GM19239 (cell line): ENCODE measurements around the gene TACC2.

ENCODE experiments used
- DNase-seq: peaks from one replicate; pipeline ENCODE4 v3.0.0; 2011; ENCODE audit warnings: low spot score; ENCODE audit not compliant: insufficient read length
- FAIRE-seq: peaks from 2 replicates; lab custom pipeline; 2011; peaks lifted over from hg19 to GRCh38; lab: Jason Lieb, UNC

TACC2 gene

DNA sequence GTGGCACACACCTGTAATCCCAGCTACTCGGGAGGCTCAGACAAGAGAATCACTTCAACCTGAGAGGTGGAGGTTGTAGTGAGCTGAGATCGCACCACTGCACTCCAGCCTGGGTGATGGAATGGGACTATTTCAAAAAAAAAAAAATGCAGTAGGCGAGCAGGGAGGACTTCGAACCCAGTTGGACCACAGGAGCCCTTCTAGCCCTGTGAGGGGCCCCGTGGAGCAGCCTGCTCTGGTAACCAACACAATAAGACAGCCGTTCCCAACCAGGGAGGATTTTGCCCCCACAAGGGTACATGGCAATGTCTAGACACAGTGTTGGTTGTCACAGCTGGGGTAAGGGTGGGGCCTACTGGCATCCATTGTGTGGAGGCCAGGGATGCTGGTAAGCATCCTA is 218.2 kb downstream of the TACC2 start:
- DNase-seq = no peak

DNA sequence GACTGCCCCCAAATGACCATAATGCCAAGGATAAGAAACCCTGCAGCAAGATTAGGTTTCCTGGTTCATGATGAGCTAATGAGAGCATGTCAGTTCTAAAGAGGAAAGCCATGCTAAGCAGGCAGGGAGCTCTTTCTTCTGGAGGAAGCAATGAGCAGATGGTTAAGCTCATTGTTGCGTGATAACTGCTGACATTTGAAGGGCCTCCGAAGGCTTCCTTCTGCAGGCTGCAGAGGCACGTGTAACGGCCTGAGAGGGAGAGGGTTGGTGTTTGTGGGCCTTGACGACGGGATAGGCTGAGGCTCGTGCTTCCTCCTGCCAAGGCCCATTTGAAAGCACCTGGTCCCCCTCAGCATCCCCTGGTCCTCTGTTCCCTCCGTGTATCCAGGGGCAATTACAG is 218.6 kb downstream of the TACC2 start:
- FAIRE-seq (no peak), DNase-seq (no peak)

More for the DNA sequence above, 218.2 kb downstream of the TACC2 start:
- no peak for FAIRE-seq

DNA sequence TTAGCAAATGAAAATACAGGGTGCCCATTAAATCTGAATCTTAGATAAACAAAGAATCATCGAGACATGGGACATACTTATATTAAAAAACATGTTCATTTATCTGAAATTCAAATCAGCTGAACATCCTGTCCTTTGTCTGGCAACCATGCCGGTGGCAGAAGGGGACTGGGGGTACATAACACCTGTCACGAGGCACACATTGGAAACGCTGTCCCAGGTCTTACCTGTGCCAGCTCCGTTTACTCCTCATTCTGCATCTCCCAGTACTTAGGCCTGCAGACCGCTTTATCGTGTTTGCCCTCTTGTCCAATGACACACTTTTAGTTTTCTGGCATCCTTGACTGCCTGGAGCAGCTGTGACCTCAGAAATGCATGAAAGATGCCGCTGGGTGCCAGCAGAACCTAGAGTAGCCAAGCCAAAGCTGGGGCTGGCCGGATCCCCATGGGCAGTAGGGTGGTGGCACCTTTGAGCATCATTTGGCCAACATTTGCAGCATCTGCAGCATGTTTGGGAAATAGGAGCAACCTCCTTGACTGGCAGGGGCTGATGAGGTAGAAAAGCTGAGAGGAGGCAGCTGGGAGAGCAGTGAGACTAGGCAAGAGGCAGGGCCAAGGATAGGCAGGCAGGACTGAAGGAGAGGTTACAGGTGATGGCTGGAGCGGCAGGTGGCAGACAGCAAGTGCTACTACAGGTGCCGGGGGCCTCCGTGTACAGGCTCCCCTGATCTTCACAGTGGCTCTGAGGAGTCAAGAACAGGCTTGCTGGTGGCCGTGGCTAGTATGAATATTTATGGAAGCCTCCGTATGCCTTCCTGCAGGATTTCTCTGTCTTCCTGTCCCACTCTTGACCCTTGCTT is 219.8 kb downstream of the TACC2 start:
- no peak for DNase-seq
- no peak for FAIRE-seq

DNA sequence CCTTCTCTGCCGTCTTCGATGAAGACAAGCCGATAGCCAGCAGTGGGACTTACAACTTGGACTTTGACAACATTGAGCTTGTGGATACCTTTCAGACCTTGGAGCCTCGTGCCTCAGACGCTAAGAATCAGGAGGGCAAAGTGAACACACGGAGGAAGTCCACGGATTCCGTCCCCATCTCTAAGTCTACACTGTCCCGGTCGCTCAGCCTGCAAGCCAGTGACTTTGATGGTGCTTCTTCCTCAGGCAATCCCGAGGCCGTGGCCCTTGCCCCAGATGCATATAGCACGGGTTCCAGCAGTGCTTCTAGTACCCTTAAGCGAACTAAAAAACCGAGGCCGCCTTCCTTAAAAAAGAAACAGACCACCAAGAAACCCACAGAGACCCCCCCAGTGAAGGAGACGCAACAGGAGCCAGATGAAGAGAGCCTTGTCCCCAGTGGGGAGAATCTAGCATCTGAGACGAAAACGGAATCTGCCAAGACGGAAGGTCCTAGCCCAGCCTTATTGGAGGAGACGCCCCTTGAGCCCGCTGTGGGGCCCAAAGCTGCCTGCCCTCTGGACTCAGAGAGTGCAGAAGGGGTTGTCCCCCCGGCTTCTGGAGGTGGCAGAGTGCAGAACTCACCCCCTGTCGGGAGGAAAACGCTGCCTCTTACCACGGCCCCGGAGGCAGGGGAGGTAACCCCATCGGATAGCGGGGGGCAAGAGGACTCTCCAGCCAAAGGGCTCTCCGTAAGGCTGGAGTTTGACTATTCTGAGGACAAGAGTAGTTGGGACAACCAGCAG is 221.7 kb downstream of the TACC2 start:
- no peak for FAIRE-seq
- DNase-seq = no peak

DNA sequence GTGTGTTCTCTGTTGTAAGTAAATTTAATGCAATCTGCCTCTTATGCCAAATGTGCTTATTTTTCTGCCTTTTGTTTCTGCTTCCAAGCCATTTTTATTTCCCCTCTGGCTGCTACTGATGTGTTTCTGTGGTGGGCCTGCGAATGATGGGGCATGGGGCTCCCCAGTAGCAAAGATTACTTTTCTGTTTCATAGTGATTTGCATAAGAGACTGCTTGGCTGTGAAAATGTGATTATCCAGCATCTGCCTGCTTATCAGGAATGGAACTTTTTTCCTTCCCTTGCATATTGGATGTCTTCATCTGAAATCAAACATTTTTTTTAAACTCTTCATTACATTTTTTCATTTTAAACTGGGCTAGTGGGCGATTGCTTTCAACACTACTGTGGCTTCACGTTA is 224.4 kb downstream of the TACC2 start:
- FAIRE-seq = no peak
- DNase-seq = no peak

DNA sequence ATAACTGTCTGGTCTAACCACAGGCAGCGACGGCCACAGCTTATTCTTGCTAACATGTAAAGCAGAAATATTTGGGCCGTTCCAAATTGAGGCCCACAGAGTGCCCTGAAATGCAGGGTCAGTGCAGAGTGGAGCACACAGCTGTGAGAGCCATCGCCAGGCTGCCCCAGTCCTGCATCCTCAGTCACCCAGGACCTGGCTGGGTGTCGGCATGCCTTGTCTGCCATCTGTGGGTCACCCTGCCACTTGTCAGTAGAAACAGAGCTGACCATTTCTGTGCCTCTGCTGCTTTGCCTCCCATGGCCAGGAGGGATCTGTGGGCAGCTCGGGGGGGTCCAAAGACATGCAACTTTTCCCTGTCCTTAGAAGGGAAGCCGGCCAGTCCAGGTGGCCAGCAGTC is 224.8 kb downstream of the TACC2 start:
- no peak for DNase-seq
- FAIRE-seq = no peak

DNA sequence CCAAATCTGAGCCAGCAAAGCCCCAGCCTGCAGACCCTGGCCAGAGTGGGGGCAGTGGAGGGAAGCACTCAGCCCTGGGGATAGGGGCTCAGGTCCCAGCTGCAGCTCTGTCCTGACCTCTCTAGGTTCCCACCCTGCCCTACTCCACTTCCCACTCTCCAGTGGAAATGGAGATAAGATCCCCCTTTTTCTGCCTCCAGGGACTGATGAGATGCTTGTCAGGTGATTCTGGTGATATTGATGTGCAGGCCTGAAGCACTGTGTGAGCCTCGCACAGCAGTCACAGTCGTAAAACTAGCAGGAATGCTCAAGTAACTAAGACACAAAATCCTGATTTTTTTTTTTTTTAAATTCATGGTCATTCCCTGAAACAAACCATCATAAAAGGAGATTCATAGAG is 227.1 kb downstream of the TACC2 start:
- FAIRE-seq = no peak
- DNase-seq = no peak

DNA sequence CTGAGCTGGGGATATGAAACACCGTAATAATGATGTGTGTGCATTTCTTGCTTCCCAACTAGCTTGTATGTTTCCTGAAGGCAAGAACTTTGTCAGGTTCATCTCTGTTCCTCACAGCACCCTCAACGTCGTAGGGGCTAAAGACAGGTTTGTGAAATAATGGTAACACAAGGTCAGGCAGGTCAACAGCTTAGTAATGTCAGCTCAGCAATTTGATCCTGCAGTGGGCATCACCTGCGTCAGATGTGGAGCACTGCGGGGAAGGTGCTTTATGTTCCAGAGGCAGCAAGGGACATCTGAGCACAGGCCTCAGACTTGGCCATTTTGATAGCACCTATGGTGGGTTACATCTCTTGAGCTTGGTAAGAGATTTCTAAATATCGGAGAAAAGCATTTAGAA is 230.4 kb downstream of the TACC2 start:
- DNase-seq = no peak
- FAIRE-seq = no peak

DNA sequence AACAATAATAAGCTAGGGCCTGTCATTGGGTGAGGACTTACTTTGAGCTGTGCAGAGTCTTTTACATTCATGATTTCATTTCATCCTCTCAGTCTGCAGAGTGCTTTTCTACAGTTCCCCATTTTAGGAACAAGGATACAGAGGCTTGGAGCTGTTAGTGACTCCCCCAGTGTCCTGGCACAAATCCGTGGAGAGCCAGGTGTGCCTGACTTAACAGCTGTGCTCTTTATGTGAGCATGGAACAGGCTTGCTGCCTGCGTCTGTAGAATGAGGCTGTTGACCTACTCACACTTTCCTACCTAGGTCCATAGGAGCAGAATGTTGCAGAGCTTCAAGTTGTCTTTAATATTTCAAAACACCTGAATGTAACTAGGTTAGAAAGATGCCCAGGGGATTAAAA is 231.8 kb downstream of the TACC2 start:
- FAIRE-seq (no peak), DNase-seq (no peak)

DNA sequence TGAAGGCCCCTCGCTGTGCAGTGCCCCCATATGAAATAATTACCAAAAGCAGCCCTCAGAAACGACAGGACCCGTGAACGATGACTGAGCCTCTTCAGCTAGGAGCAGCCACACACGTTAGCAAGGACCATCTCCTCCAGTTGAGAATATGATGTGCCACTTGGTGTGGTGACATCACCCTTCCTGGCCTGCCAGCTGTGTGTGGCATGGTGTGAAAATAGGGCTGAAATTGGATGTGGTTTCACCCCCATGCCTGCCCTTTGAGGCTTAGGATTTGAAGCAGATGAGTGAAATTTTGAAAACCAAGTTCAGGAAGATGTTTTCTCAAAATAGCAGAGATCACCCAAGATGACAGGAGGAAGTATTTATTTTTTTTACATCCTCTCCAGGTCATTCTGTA is 233.0 kb downstream of the TACC2 start:
- FAIRE-seq (no peak), DNase-seq (no peak)

DNA sequence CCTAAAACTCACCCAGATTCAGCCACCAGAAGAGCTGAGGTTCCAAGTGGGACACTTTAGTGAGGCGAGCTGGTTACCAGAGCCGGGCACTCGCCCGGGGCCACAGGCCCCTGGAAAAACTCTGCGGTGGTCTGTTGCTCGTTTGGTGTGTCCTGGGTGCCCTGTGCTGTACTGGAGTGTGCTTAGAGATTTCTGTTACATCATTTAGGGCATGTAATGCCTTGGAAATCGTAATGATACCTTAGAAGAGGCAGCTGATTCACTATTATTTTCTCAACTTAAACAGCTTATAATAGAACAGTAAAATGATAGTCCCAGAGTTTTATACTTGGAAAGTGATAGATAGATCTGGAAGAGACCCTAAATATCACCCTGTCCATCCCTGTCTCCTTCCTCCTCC is 233.7 kb downstream of the TACC2 start:
- FAIRE-seq (no peak), DNase-seq (no peak)

DNA sequence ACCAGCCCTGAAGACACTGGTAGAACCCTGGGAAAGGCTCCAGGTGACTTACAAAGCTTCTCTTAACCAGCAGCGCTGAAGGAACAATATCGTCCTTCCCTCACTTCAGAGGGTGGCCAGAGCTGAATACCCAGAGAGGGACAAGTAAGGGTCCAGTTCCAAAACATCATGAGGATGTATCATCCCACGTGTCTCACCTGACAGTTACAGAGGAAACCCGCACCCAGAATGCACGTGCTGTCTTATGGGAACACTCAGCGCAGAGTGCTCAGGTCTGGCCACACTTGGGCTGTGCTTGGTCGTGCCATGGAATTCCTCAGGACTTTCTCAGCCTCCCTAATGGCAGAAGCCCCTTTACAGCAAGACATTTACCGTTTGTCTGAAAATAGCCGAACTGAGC is 235.2 kb downstream of the TACC2 start:
- no peak for FAIRE-seq
- no peak for DNase-seq

DNA sequence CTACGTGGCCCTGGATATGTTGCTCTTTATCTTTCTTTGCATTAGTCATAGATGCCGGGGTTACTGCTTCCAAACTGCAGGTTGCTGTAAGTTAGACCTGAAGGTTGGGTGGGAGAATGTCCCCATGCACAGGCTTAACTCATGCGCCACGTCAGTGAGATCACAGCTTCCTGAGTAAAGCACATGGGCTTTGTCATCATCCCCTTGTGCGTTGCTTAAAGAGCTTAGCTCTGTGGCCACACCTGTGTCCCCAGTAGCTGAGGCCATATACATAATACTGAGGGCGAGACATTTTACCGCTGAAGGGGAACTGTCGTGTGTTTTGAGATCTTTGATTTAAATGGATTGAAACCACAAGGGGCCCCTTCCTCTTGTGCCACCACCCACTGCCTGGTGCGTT is 236.4 kb downstream of the TACC2 start:
- FAIRE-seq = no peak
- DNase-seq = no peak

DNA sequence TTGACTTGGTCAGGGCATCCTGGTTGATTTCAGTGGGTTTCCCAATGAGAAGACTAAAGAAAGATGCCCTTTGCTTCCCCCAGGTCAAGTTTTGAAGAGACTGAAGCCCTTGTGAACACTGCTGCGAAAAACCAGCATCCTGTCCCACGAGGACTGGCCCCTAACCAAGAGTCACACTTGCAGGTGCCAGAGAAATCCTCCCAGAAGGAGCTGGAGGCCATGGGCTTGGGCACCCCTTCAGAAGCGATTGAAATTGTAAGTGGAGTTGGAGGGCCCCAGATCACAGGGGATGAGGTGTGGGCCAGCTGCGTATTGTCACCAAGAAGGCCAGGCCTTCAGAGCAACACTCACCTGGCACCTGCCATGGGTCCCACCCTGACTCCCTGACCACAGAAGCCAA is 238.8 kb downstream of the TACC2 start:
- no peak for DNase-seq
- FAIRE-seq = no peak

DNA sequence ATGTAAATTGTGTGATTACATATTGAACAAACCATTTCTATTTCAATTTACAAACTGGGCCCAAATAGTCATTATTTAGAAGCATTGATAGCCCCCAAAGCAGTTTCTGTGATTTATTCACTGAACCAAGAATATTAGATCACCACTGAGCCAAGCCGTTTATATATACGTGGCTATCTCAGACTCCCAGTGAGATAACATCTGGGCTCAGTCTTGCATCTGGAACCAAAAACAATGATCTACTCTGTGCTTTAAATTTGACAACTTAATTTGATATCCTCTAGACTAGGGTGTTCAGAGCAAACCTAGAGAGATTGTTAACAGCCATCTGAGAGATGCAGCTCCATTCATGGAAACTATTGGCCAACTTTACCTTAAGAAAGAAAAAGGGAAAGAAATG is 240.7 kb downstream of the TACC2 start:
- FAIRE-seq (no peak), DNase-seq (no peak)

DNA sequence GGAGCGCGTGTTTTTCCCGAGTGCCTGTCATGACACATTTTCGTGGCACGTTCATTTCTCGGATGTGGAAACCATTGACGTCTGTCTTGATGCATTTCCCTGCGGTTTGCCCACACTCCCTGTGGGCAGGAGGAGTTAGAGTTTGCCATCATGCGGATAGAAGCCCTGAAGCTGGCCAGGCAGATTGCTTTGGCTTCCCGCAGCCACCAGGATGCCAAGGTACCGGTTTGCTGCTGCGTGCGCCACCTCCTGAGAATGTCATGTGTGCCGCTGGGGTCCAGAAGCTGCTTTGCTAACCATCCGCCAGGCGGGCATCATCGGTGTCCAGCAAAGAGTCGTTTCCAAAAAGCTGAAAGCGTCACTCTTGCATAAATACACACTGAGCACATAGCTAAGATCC is 241.3 kb downstream of the TACC2 start:
- no peak for DNase-seq
- FAIRE-seq = no peak

DNA sequence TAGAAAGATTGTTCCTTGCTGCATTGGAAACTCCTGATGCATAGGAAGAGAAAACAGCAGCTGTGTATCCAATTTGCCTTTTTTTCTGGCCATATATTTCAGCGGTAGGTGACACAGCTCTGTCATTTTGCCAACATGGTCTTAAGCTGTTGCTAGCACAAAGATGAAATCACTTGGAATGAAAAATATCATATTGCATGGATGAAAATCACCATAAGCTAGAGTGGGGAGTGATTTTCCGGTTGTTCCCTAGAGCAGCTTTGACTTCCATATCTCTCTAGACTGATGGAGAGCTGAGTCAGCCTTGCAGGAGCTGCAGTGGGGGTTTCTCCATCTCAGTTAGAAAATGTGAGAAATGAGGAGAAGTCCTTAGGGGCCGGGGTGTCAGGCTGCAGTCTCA is 243.8 kb downstream of the TACC2 start:
- no peak for DNase-seq

DNA sequence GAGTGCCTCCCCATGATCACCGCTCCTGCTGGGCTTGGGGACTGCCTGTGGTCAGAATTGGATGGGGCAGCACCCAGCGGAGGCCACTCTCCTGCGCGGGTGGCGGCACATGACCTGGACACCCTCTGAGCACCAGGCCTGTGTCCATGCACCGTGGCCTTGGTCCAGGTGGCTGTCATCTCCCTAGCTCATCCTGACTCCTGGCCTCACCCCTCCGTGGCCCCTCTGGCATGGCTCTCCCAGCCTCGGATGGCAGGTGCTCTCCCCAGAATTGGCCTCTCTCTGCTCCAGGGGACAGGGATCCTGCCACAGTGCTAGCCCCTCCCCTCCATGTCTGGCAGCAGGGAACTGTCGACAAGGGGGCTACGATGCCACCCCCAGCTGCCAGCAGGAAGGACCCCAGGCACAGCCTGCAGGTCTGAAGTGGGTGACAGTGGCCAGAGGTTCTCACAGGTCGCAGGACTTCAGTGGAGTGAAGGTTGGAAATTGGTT is 244.9 kb downstream of the TACC2 start:
- DNase-seq = no peak
- FAIRE-seq = no peak

More for the DNA sequence above, 243.8 kb downstream of the TACC2 start:
- FAIRE-seq = no peak

DNA sequence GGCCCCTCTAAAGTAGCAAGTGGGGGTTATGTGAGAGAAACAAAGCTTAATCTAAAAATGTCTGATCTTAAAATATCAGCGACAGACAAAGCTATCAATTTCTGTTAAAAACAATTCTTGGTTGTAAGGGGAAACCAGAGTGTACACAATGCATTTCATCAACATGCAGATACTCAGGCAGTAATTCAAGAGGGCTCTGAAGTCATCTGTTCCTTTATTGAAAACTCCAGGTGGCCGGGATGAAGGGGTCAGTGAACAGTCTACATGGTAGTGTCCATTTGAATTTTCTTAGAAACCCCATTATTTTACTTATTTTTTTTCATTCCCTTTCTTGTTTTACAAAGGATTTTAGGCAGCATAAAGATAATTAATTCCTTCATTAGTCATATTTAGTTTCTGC is 245.5 kb downstream of the TACC2 start:
- no peak for DNase-seq
- no peak for FAIRE-seq

DNA sequence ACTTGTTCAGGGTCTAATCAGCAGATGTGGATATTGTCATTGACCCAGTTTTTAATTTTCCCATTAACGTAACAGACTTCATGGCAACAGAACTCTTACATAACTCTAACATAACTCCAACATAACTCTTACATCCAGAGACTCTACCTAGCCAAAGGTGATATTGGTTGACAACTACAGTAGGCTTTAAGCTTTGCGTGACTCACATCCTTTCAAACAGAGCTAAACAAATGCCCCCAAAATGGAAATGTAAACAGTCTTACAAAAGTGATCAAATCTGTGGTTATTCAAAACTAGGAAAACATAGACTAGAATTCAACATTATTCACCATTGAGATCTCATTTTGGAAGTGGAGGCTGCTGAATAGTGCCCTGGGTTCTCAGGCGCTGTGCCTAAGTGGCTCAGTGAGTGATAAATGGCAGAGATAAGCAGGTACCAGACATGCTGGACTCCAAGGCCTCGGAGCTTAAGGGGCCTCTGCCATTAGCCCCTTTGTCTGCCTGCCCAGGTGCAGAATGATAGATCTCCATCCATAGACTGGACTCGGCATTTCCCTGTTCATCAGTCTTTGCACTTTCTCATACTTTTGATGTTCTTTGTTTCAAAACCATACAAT is 247.8 kb downstream of the TACC2 start:
- FAIRE-seq (no peak), DNase-seq (no peak)
